GM12878 (cell line): Measurements from ENCODE around the gene RAF1. TPM values are rescaled to one million over a fixed set of nuclear protein-coding genes. Genes with fewer than 3 reads are reported as not detected.

Experiments used
- ATAC-seq: fragments of 200-7000 bp; cut with Tn5 transposase; 3 replicates; pipeline ENCODE4 v1.9.1; 2020; ENCODE audit warnings: mild to moderate bottlenecking, moderate library complexity
- BruUV-seq: library from RNA; stranded (reverse); fragments of 400-500 nt; replicated peaks from 2 replicates; lab custom pipeline; 2021; lab: Mats Ljungman, UMichigan
- CTCF ChIA-PET: fragments of 300-600 bp; sonication (Branson Sonifier 250); formaldehyde crosslinking; extraction: SDS; loops from one replicate; lab custom pipeline; 2021; ENCODE audit warnings: inconsistent platforms; lab: Yijun Ruan, JAX
- POLR2A ChIA-PET: fragments of 350-600 bp; formaldehyde crosslinking; extraction: SDS; loops from one replicate; lab custom pipeline; 2021; ENCODE audit warnings: inconsistent platforms; lab: Charles Lee
- RAD21 ChIA-PET: fragments of 300-600 bp; sonication (Branson Sonifier 250); formaldehyde crosslinking; loops from one replicate; lab custom pipeline; 2023; ENCODE audit warnings: antibody characterized with exemption; ENCODE audit not compliant: unreplicated experiment; lab: Charles Lee
- SMC1A ChIA-PET: fragments of 300-600 bp; sonication (Branson Sonifier 250); formaldehyde crosslinking; loops from one replicate; lab custom pipeline; 2023; ENCODE audit not compliant: unreplicated experiment, uncharacterized antibody; lab: Charles Lee
- DNase-seq: peaks from one replicate; pipeline ENCODE4 v3.0.0-alpha.2; 2011; ENCODE audit warnings: low read depth, low spot score
- FAIRE-seq: peaks from 3 replicates; lab custom pipeline; 2011; peaks lifted over from hg19 to GRCh38; lab: Jason Lieb, UNC
- H2AFZ ChIP-seq: 2 replicates; pipeline ENCODE4 v1.6.0; 2011; ENCODE audit warnings: low read depth, low read length, control low read depth; ENCODE audit not compliant: control insufficient read depth
- H3K27ac ChIP-seq: 2 replicates; pipeline ENCODE4 v1.5.1; 2011; ENCODE audit warnings: control low read depth; ENCODE audit not compliant: control insufficient read depth, insufficient read depth
- H3K27me3 ChIP-seq, 2 experiments: replicated peaks in 1 of 2; 2 replicates each; pipeline versions ENCODE4 v1.6.0 to v1.6.1; 2011; ENCODE audit warnings: low read length in 1 of 2; ENCODE audit not compliant: control insufficient read depth in 2 of 2, insufficient read depth in 2 of 2
- H3K36me3 ChIP-seq, 2 experiments: 2 replicates each; pipeline ENCODE4 v1.5.1; 2011; ENCODE audit warnings: low read length in 1 of 2; ENCODE audit not compliant: control insufficient read depth in 2 of 2, insufficient read depth in 2 of 2
- H3K4me1 ChIP-seq: 2 replicates; pipeline ENCODE4 v1.6.1; 2011; ENCODE audit warnings: mild to moderate bottlenecking, low read length, moderate library complexity, mixed read lengths; ENCODE audit not compliant: control insufficient read depth, insufficient read depth
- H3K4me2 ChIP-seq: 2 replicates; pipeline ENCODE4 v1.6.0; 2011; ENCODE audit warnings: control low read depth; ENCODE audit not compliant: control insufficient read depth, insufficient read depth
- H3K4me3 ChIP-seq: fragments of 200-600 bp; sonication (generic); 2 replicates; pipeline ENCODE4 v1.5.1; 2016
- H3K79me2 ChIP-seq: 2 replicates; pipeline ENCODE4 v1.6.0; 2011; ENCODE audit warnings: low read length; ENCODE audit not compliant: control insufficient read depth, insufficient read depth
- H3K9ac ChIP-seq: 2 replicates; pipeline ENCODE4 v1.8.0; 2011; ENCODE audit warnings: low read length, control low read depth, mixed read lengths; ENCODE audit not compliant: control insufficient read depth, insufficient read depth
- H3K9me3 ChIP-seq: replicated peaks from 3 replicates; pipeline ENCODE4 v1.5.1; 2011; ENCODE audit warnings: mild to moderate bottlenecking, low read length; ENCODE audit not compliant: control insufficient read depth, insufficient read depth
- H4K20me1 ChIP-seq: 2 replicates; pipeline ENCODE4 v1.6.0; 2011; ENCODE audit not compliant: control insufficient read depth, insufficient read depth
- ATF2 ChIP-seq: IDR thresholded peaks from 2 replicates; pipeline ENCODE4 v1.6.1; 2012; ENCODE audit warnings: low read length, inconsistent platforms
- CEBPB ChIP-seq, 2 experiments: fragments of 150-350 bp in 1 of 2; IDR thresholded peaks; 2 replicates each; pipeline ENCODE4 v1.6.1; 2012 to 2014; ENCODE audit warnings: low read depth in 2 of 2, low read length in 2 of 2, borderline replicate concordance in 1 of 2, inconsistent platforms in 1 of 2
- CHD1 ChIP-seq: IDR thresholded peaks from 2 replicates; pipeline ENCODE4 v1.6.1; 2012; ENCODE audit warnings: low read depth, low read length, improper control_type of control experiment
- CREM ChIP-seq: IDR thresholded peaks from 2 replicates; pipeline ENCODE4 v1.6.1; 2014; ENCODE audit warnings: antibody characterized with exemption, low read depth
- DPF2 ChIP-seq: fragments of 450-650 bp; IDR thresholded peaks from 2 replicates; pipeline ENCODE4 v1.6.1; 2017; ENCODE audit warnings: mild to moderate bottlenecking
- ELK1 ChIP-seq: IDR thresholded peaks from 2 replicates; pipeline ENCODE4 v1.6.1; 2012; ENCODE audit warnings: low read depth, low read length, improper control_type of control experiment
- ESRRA ChIP-seq: IDR thresholded peaks from 2 replicates; pipeline ENCODE4 v1.6.1; 2012; ENCODE audit warnings: mild to moderate bottlenecking, low read length, improper control_type of control experiment
- FOS ChIP-seq: IDR thresholded peaks from 3 replicates; pipeline ENCODE4 v1.6.1; 2011; ENCODE audit warnings: borderline replicate concordance; ENCODE audit not compliant: insufficient read length; ENCODE audit errors: extremely low read depth
- IRF3 ChIP-seq: fragments of 450-650 bp; IDR thresholded peaks from 2 replicates; pipeline ENCODE4 v1.6.1; 2014; ENCODE audit warnings: mild to moderate bottlenecking
- MEF2A ChIP-seq: IDR thresholded peaks from 2 replicates; pipeline ENCODE4 v1.6.1; 2011; ENCODE audit warnings: low read depth, mild to moderate bottlenecking, low read length, moderate library complexity; ENCODE audit not compliant: insufficient read depth
- PAX5 ChIP-seq: IDR thresholded peaks from 2 replicates; pipeline ENCODE4 v1.6.1; 2011; ENCODE audit warnings: low read depth, low read length, borderline replicate concordance
- RAD21 ChIP-seq: IDR thresholded peaks from 2 replicates; pipeline ENCODE4 v1.6.1; 2011; ENCODE audit warnings: mild to moderate bottlenecking, low read depth, low read length, moderate library complexity; ENCODE audit not compliant: insufficient read depth
- RCOR1 ChIP-seq: conservative IDR thresholded peaks from 2 replicates; pipeline ENCODE4 v1.6.1; 2012; ENCODE audit warnings: low read depth, low read length, improper control_type of control experiment
- SMC3 ChIP-seq: IDR thresholded peaks from 2 replicates; pipeline ENCODE4 v1.6.1; 2011; ENCODE audit warnings: low read length, improper control_type of control experiment, borderline replicate concordance
- SREBF1 ChIP-seq: IDR thresholded peaks from 2 replicates; pipeline ENCODE4 v1.6.1; 2012; ENCODE audit warnings: mild to moderate bottlenecking, low read length
- WGBS: methylation state at CpG from one replicate; pipeline ENCODE4 v1.1.6; 2016; ENCODE audit warnings: low lambda C conversion rate; ENCODE audit not compliant: insufficient replicate concordance, insufficient coverage; ENCODE audit errors: missing lambda C conversion rate; 5-methylcytosine and 5-hydroxymethylcytosine counted together
- in situ Hi-C: fragments of 300-500 bp; cut with MboI; formaldehyde crosslinking; loops from 9 replicates; pipeline ENCODE4 v1.14.3; 2018; ENCODE audit warnings: mixed read lengths
- intact Hi-C: fragments of 100-400 bp; cut with micrococcal nuclease; formaldehyde crosslinking; loops from one replicate; pipeline ENCODE4 v1.14.2; 2022; ENCODE audit not compliant: unreplicated experiment
- polyA plus RNA-seq, 11 experiments: library from polyadenylated mRNA; depleted of rRNA in 4 of 11; unstranded in 6 of 11; stranded (reverse) in 5 of 11; fragments of >200 nt; fragmentation: Nextera tagmentation in 4 of 11; fragmentation: Illumina TruSeq in 1 of 11; extraction: Ambion mirVana in 4 of 11; extraction: Trizol in 1 of 11; gene quantifications; 1 replicate in 1 of 11; 2 replicates in 10 of 11; pipeline versions ENCODE4 v1.2.1 to v1.2.3, GENCODE V29; 2011 to 2016; ENCODE audit warnings: inconsistent platforms in 2 of 11, missing spikeins in 2 of 11, low read depth in 1 of 11
- total RNA-seq, 4 experiments: library from RNA; depleted of rRNA in 3 of 4; stranded (reverse); fragments of >200 nt in 3 of 4; fragmentation: Illumina TruSeq in 1 of 4; extraction: Trizol in 1 of 4; gene quantifications; 2 replicates each; pipeline versions ENCODE4 v1.2.1 to v1.2.3, GENCODE V29; 2013 to 2021

Gene RAF1
- total and polyA plus RNA-seq, 10 of the 15 experiments (the other 5 are each of a cell fraction or from before 2014, with no cell fraction given), result 20.4 to 151 (median 77.8) TPM

GRCh38 chr3:12556690-12557472 is 107.0 kb downstream of the RAF1 start, which contains the start of gene MKRN2:
TSS of gene MKRN2 (plus strand) at chr3:12557087. CDS start at chr3:12557151, 64 bp downstream.
- no peaks in the 10 kb centered on the region for H3K9me3 ChIP-seq
- peaks cover 51% of the 10 kb centered on the region for H3K79me2 ChIP-seq
- H4K20me1 ChIP-seq, result no peaks in the 10 kb centered on the region
- RAD21 ChIA-PET, result interaction anchor here (1.0 kb wide), 3 partner anchors 72 to 103 kb away, joined by 3 to 4 read pairs (median 3); partner anchors contain the start of gene TSEN2
- ATAC-seq (peak; percentile 89), FAIRE-seq (peak; percentile 84), DNase-seq (peak; percentile 33)
- under 1% methylated on average over 72 of the region's 77 CpGs for WGBS
- H3K27me3 ChIP-seq, result no peaks in the 10 kb centered on the region
- no TSS peak for BruUV-seq
- H3K4me3 ChIP-seq, result peak within 1 kb of the TSS; percentile 95
- peak within 1 kb of the TSS; percentile 87 for H3K9ac ChIP-seq
- CTCF ChIA-PET, result interaction anchor here (1.5 kb wide), 1 partner anchor 73 kb away, joined by 4 read pairs; the partner anchor contains the start of gene TSEN2
- H3K27ac ChIP-seq, result peak within 1 kb of the TSS; percentile 89
- H3K36me3 ChIP-seq, result no peaks in the 10 kb centered on the region
- POLR2A ChIA-PET, result interaction anchor here (0.6 to 5.0 kb wide), 6 partner anchors 10 to 106 kb away, joined by 3 to 38 read pairs (median 5); partner anchors contain the start of genes RAF1 and TSEN2
- peak within 1 kb of the TSS; percentile 56 for H3K4me2 ChIP-seq
- in situ Hi-C loops, result no loop called here
- H3K4me1 ChIP-seq, result peaks cover 22% of the 10 kb centered on the region
- intact Hi-C loops, result loop anchor here (2.0 to 5.0 kb wide), 4 partner anchors 72 to 420 kb away; partner anchors contain the start of genes RPL32 and TSEN2
- H2AFZ ChIP-seq, result peak within 1 kb of the TSS; percentile 96
- SMC1A ChIA-PET, result interaction anchor here (0.7 to 5.6 kb wide), 5 partner anchors 11 to 403 kb away, joined by 3 to 38 read pairs (median 3); partner anchors contain the start of genes MKRN2OS and RAF1
- TF ChIP-seq CEBPB (IDR thresholded peaks at IDR 0.05; ENCODE audit: borderline replicate concordance in 1 of 2, low read depth in 2 of 2, low read length in 2 of 2) (no peak), RCOR1 (0 out of 2 replicates have a peak, but pooled peaks have one; percentile 66), ESRRA (no peak), CREM (peak; percentile 70), ELK1 (no peak; the same call in 1 of the 2 replicates), CHD1 (0 out of 2 replicates have a peak, but pooled peaks have one; percentile 65), FOS (no peak), RAD21 (no peak), DPF2 (peak; percentile 79), IRF3 (peak; percentile 51; the same call in 1 of the 2 replicates), ATF2 (no peak), SREBF1 (no peak), PAX5 (peak; percentile 51; the same call in 1 of the 2 replicates), SMC3 (no peak), MEF2A (0 out of 2 replicates have a peak, but pooled peaks have one; percentile 60)
